Activated CD8-positive, alpha-beta T cell treated with anti-CD3 and anti-CD28 coated beads for 36 hours (primary cell): ENCODE results near the gene NRIP2. TPM values are rescaled to one million over a fixed set of nuclear protein-coding genes. Genes with fewer than 3 reads are reported as not detected.

ENCODE experiments used
- ATAC-seq: fragments of 200-7000 bp; cut with Tn5 transposase; one replicate; pipeline ENCODE4 v1.10.0; 2021; ENCODE audit warnings: mild to moderate bottlenecking, moderate library complexity
- CTCF ChIA-PET: fragments of 350-600 bp; sonication (Branson Sonifier 250); formaldehyde crosslinking; loops from one replicate; lab custom pipeline; 2021; ENCODE audit warnings: antibody characterized with exemption; lab: Charles Lee
- POLR2A ChIA-PET: fragments of 350-600 bp; sonication (Branson Sonifier 250); formaldehyde crosslinking; loops from one replicate; lab custom pipeline; 2021; ENCODE audit warnings: antibody characterized with exemption; lab: Charles Lee
- DNase-seq: peaks from one replicate; pipeline ENCODE4 v3.0.0-alpha.2; 2020
- H3K27ac Mint-ChIP-seq: one replicate; pipeline ENCODE4 v1.8.0; 2021; ENCODE audit warnings: mild to moderate bottlenecking, mixed read lengths
- H3K27me3 Mint-ChIP-seq: one replicate; pipeline ENCODE4 v1.8.0; 2021; ENCODE audit warnings: mixed read lengths
- H3K36me3 Mint-ChIP-seq: one replicate; pipeline ENCODE4 v1.8.0; 2021; ENCODE audit warnings: low read depth, mixed read lengths
- H3K4me1 Mint-ChIP-seq: one replicate; pipeline ENCODE4 v1.8.0; 2021; ENCODE audit warnings: low read depth, mixed read lengths
- H3K4me3 Mint-ChIP-seq: one replicate; pipeline ENCODE4 v1.8.0; 2021; ENCODE audit warnings: mild to moderate bottlenecking, moderate library complexity, mixed read lengths
- H3K9me3 Mint-ChIP-seq: one replicate; pipeline ENCODE4 v1.8.0; 2021; ENCODE audit warnings: mixed read lengths
- intact Hi-C: fragments of 100-400 bp; cut with micrococcal nuclease; formaldehyde crosslinking; loops from one replicate; pipeline ENCODE4 v1.10.0; 2022
- total RNA-seq, 2 experiments: library from RNA; stranded (reverse); gene quantifications; one replicate each; pipeline ENCODE4 v1.2.3, GENCODE V29; 2021
- TF ChIP-seq, protein P1 (sequence below): fragments of 200-600 bp; IDR thresholded peaks from one replicate; pipeline ENCODE4 v1.8.0; 2022; ENCODE audit warnings: antibody characterized with exemption, mild to moderate bottlenecking

NRIP2 gene
- total RNA-seq, 2 experiments from 2014 or later = not detected

DNA sequence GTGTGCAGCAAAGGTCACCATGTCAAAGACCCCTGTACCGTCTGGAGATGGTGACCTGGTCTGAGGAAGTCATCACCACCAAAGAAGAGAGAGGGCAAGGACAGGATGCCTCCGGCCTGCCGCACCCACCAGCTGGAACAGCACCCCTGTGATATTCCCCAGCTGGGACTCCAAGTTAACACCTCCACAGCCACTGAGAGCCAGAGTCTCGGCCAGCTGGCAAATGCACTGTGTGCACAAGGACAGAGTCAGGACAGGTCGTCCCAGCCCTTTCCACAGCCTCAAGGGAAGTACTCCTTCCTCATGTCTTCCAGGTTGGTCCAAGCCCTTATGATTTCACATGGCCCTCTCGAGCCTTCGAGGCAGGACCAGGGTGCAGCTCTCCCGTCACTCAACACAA lies 59.4 kb downstream of the NRIP2 start:
- Mint-ChIP-seq H3K27me3 (peaks cover 1% of the 10 kb centered on the region), H3K4me1 (no peaks in the 10 kb centered on the region), H3K36me3 (no peaks in the 10 kb centered on the region), H3K9me3 (no peaks in the 10 kb centered on the region), H3K4me3 (no peak overlapping the region), H3K27ac (no peak overlapping the region)
- intact Hi-C loops = no loop called here
- CTCF ChIA-PET = interaction anchor here (1.6 kb wide), 1 partner anchor 8 kb away, joined by 5 read pairs; no protein-coding TSS in a partner anchor
- POLR2A ChIA-PET = no interaction called here
- TF ChIP-seq, protein P1, sequence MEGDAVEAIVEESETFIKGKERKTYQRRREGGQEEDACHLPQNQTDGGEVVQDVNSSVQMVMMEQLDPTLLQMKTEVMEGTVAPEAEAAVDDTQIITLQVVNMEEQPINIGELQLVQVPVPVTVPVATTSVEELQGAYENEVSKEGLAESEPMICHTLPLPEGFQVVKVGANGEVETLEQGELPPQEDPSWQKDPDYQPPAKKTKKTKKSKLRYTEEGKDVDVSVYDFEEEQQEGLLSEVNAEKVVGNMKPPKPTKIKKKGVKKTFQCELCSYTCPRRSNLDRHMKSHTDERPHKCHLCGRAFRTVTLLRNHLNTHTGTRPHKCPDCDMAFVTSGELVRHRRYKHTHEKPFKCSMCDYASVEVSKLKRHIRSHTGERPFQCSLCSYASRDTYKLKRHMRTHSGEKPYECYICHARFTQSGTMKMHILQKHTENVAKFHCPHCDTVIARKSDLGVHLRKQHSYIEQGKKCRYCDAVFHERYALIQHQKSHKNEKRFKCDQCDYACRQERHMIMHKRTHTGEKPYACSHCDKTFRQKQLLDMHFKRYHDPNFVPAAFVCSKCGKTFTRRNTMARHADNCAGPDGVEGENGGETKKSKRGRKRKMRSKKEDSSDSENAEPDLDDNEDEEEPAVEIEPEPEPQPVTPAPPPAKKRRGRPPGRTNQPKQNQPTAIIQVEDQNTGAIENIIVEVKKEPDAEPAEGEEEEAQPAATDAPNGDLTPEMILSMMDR = no peak
- ATAC-seq (no peak), DNase-seq (no peak)

Other genes with a start within 250 kb of the NRIP2 start
- 100 to 1,000 TPM; 206 to 219 TPM for gene FKBP4, start 40.1 kb downstream of the NRIP2 start, total RNA-seq
- gene ITFG2, start 22.4 kb downstream of the NRIP2 start, total RNA-seq = 10 to 100 TPM; 25.4 to 25.8 TPM
- under 1 TPM; 0.29 to 0.36 TPM for gene TEX52, start 22.0 kb upstream of the NRIP2 start, total RNA-seq
- 10 to 100 TPM; 64.4 to 64.8 TPM for gene FOXM1, start 42.1 kb upstream of the NRIP2 start, total RNA-seq
- 10 to 100 TPM; 56.9 to 62.9 TPM for gene RHNO1, start 42.2 kb upstream of the NRIP2 start, total RNA-seq
- gene TULP3, start 55.9 kb upstream of the NRIP2 start, total RNA-seq = 1 to 10 TPM; 5.6 to 6.0 TPM
- 1 to 10 TPM; 4.5 to 4.6 TPM for gene TEAD4, start 124.4 kb upstream of the NRIP2 start, total RNA-seq
- under 1 TPM in 1 of 2 experiments, not detected in 1; 0.07 TPM for gene TSPAN9, start 242.3 kb upstream of the NRIP2 start, total RNA-seq